Endothelial cell of umbilical vein (primary cell): ENCODE measurements around the gene SETD1A. TPM values are rescaled to one million over a fixed set of nuclear protein-coding genes. Genes with fewer than 3 reads are reported as not detected.
A peak's percentile ranks its signal among the peaks of the same experiment; 100 is the strongest.

Experiments used
- BruUV-seq: library from RNA; stranded (reverse); fragments of 400-500 nt; replicated peaks from 2 replicates; lab custom pipeline; 2021; lab: Mats Ljungman, UMichigan
- CTCF ChIA-PET: fragments of 300-600, 350-600 bp; sonication (Branson Sonifier 250); formaldehyde crosslinking; loops from one replicate; lab custom pipeline; 2021; ENCODE audit warnings: antibody characterized with exemption, inconsistent platforms; lab: Charles Lee
- POLR2A ChIA-PET: fragments of 300-600, 350-600 bp; sonication (Branson Sonifier 250); formaldehyde crosslinking; loops from one replicate; lab custom pipeline; 2021; ENCODE audit warnings: antibody characterized with exemption, inconsistent platforms; lab: Charles Lee
- DNase-seq: peaks from one replicate; pipeline ENCODE4 v3.0.0-alpha.2; 2011; ENCODE audit warnings: low read depth, low spot score
- FAIRE-seq: peaks from 2 replicates; lab custom pipeline; 2011; peaks lifted over from hg19 to GRCh38; lab: Jason Lieb, UNC
- H2AFZ ChIP-seq: 2 replicates; pipeline ENCODE4 v1.6.0; 2012; ENCODE audit warnings: low read depth, low read length, control low read depth, inconsistent platforms
- H3K27ac ChIP-seq: 2 replicates; pipeline ENCODE4 v1.5.1; 2011; ENCODE audit warnings: low read depth, mild to moderate bottlenecking, control low read depth, low read length, moderate library complexity; ENCODE audit not compliant: insufficient read depth
- H3K27me3 ChIP-seq, 2 experiments: 2 replicates each; pipeline versions ENCODE4 v1.6.0 to v1.6.1; 2011; ENCODE audit warnings: low read length in 2 of 2, mixed read lengths in 1 of 2; ENCODE audit not compliant: control insufficient read depth in 2 of 2, insufficient read depth in 2 of 2
- H3K36me3 ChIP-seq, 2 experiments: 2 replicates in 1 of 2; 3 replicates in 1 of 2; pipeline ENCODE4 v1.5.1; 2011; ENCODE audit warnings: low read length in 2 of 2, mild to moderate bottlenecking in 1 of 2, moderate library complexity in 1 of 2; ENCODE audit not compliant: control insufficient read depth in 2 of 2, insufficient read depth in 2 of 2; ENCODE audit errors: extremely low read depth in 1 of 2
- H3K4me1 ChIP-seq: 3 replicates; pipeline ENCODE4 v1.5.1; 2011; ENCODE audit warnings: mild to moderate bottlenecking, low read length; ENCODE audit not compliant: control insufficient read depth, insufficient read depth; ENCODE audit errors: extremely low read depth
- H3K4me2 ChIP-seq: 2 replicates; pipeline ENCODE4 v1.6.1; 2011; ENCODE audit warnings: low read length, control low read depth, mixed read lengths; ENCODE audit not compliant: insufficient read depth
- H3K4me3 ChIP-seq, 3 experiments: fragments of 200-600 bp in 1 of 3; sonication (generic), shearing (Covaris generic) in 1 of 3; replicated peaks in 1 of 3; 2 replicates each; pipeline ENCODE4 v1.5.1; 2011 to 2016; ENCODE audit warnings: control low read depth in 3 of 3, low read length in 3 of 3, mild to moderate bottlenecking in 2 of 3, inconsistent platforms in 1 of 3, low read depth in 1 of 3, moderate library complexity in 1 of 3; ENCODE audit not compliant: insufficient read depth in 1 of 3
- H3K79me2 ChIP-seq: 2 replicates; pipeline ENCODE4 v1.6.0; 2012; ENCODE audit warnings: low read length, inconsistent platforms; ENCODE audit not compliant: control insufficient read depth, insufficient read depth
- H3K9ac ChIP-seq: replicated peaks from 2 replicates; pipeline ENCODE3; 2011; ENCODE audit warnings: low read length, control low read depth; ENCODE audit not compliant: insufficient read depth; ENCODE audit errors: extremely low read depth
- H3K9me1 ChIP-seq: replicated peaks from 3 replicates; pipeline ENCODE4 v1.6.0; 2011; ENCODE audit warnings: mild to moderate bottlenecking, low read length; ENCODE audit not compliant: control insufficient read depth, insufficient read depth; ENCODE audit errors: extremely low read depth
- H3K9me3 ChIP-seq: replicated peaks from 2 replicates; pipeline ENCODE4 v1.5.1; 2012; ENCODE audit warnings: low read length, inconsistent platforms; ENCODE audit not compliant: control insufficient read depth, insufficient read depth
- H4K20me1 ChIP-seq: replicated peaks from 2 replicates; pipeline ENCODE3; 2011; ENCODE audit warnings: mild to moderate bottlenecking, low read length; ENCODE audit not compliant: control insufficient read depth, insufficient read depth; ENCODE audit errors: extremely low read depth
- CTCF ChIP-seq, 2 donors: IDR thresholded peaks; 1 replicate in 1 of 2; 2 replicates in 1 of 2; pipeline ENCODE4 v1.5.1; 2011; ENCODE audit warnings: low read length in 2 of 2, mild to moderate bottlenecking in 2 of 2, moderate library complexity in 2 of 2, control low read depth in 1 of 2, inconsistent platforms in 1 of 2, low read depth in 1 of 2; ENCODE audit not compliant: insufficient read depth in 1 of 2; ENCODE audit errors: extremely low read depth in 1 of 2
- EZH2 ChIP-seq: IDR thresholded peaks from 2 replicates; pipeline ENCODE4 v1.6.1; 2012; ENCODE audit warnings: borderline replicate concordance, low read depth, mild to moderate bottlenecking, moderate library complexity, low read length, inconsistent platforms; ENCODE audit not compliant: severe bottlenecking
- JUN ChIP-seq: IDR thresholded peaks from 2 replicates; pipeline ENCODE4 v1.6.1; 2011; ENCODE audit warnings: borderline replicate concordance, low read depth; ENCODE audit not compliant: insufficient read length, insufficient read depth
- MYC ChIP-seq: IDR thresholded peaks from one replicate; pipeline ENCODE4 v1.6.1; 2011; ENCODE audit warnings: mild to moderate bottlenecking, low read depth, low read length
- POLR2A ChIP-seq: IDR thresholded peaks from 2 replicates; pipeline ENCODE4 v1.6.1; 2012; ENCODE audit warnings: low read depth, mild to moderate bottlenecking, control low read depth, low read length
- POLR2AphosphoS5 ChIP-seq: IDR thresholded peaks from 2 replicates; pipeline ENCODE4 v1.6.1; 2012; ENCODE audit warnings: low read depth, mild to moderate bottlenecking, control low read depth, low read length, moderate library complexity; ENCODE audit not compliant: insufficient read depth
- dilution Hi-C: fragments of 300-500 bp; cut with MboI; formaldehyde crosslinking; loops from one replicate; pipeline ENCODE4 v1.15.0; 2019; ENCODE audit warnings: low sequenced_read_pairs; ENCODE audit not compliant: extremely low pct_ligation_motif_present
- intact Hi-C: fragments of 100-400 bp; cut with micrococcal nuclease; formaldehyde crosslinking; loops from one replicate; pipeline ENCODE4 v1.10.0; 2022
- polyA plus RNA-seq, 4 experiments: library from polyadenylated mRNA; depleted of rRNA in 3 of 4; stranded (reverse) in 3 of 4; unstranded in 1 of 4; fragments of >200 nt; gene quantifications; 2 replicates each; pipeline versions ENCODE4 v1.2.1 to v1.2.3, GENCODE V29; 2011 to 2012; ENCODE audit warnings: missing spikeins in 1 of 4
- total RNA-seq: library from RNA; stranded (reverse); gene quantifications from 2 replicates; pipeline ENCODE4 v1.2.3, GENCODE V29; 2021
- TF ChIP-seq, protein P1 (sequence below): IDR thresholded peaks from 2 replicates; pipeline ENCODE4 v1.6.1; 2011; ENCODE audit not compliant: insufficient read depth, insufficient read length

Gene SETD1A
- total and polyA plus RNA-seq, 2 donors (not counting 3 experiments of a cell fraction or from before 2014, with no cell fraction given) = 3.5 to 21.3 TPM

DNA sequence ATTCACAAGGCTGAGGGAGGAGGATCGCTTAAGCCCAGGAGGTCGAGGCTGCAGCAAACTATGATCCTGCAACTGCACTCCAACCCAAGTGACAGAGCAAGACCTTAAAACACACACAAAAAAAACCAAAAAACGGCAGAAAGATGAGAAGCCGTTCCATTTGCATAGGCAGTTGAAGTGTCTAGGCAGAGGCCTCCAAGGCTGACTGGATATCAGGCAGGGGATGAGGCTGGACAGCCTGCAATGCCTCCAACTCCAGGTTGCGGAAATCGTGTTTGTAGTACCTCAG is 36.2 kb upstream of the SETD1A start:
- ChIA-PET CTCF (interaction anchor here (2.2 to 2.7 kb wide), 2 partner anchors 20 to 77 kb away, joined by 9 to 24 read pairs; no protein-coding TSS in a partner anchor), POLR2A (no interaction called here)
- Histone ChIP-seq H3K4me2 (no peak overlapping the region), H3K4me3 (no peak overlapping the region), H2AFZ (no peak overlapping the region), H3K36me3 (peaks cover 0 to 1% of the 10 kb centered on the region in 2 experiments), H4K20me1 (no peaks in the 10 kb centered on the region), H3K9me3 (no peaks in the 10 kb centered on the region), H3K9me1 (no peaks in the 10 kb centered on the region), H3K27ac (no peak overlapping the region), H3K27me3 (no peaks in the 10 kb centered on the region), H3K4me1 (peaks cover 2% of the 10 kb centered on the region), H3K79me2 (no peaks in the 10 kb centered on the region), H3K9ac (no peak overlapping the region)
- no peak for DNase-seq
- BruUV-seq = no TSS peak
- no peak for TF ChIP-seq MYC
- TF ChIP-seq JUN = no peak
- TF ChIP-seq, protein P1, sequence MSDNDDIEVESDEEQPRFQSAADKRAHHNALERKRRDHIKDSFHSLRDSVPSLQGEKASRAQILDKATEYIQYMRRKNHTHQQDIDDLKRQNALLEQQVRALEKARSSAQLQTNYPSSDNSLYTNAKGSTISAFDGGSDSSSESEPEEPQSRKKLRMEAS = no peak
- intact Hi-C loops = loop anchor here (1.0 to 5.0 kb wide), 3 partner anchors 77 to 159 kb away; partner anchors contain the start of genes CFAP119 and RNF40
- dilution Hi-C loops = no loop called here
- FAIRE-seq = no peak

DNA sequence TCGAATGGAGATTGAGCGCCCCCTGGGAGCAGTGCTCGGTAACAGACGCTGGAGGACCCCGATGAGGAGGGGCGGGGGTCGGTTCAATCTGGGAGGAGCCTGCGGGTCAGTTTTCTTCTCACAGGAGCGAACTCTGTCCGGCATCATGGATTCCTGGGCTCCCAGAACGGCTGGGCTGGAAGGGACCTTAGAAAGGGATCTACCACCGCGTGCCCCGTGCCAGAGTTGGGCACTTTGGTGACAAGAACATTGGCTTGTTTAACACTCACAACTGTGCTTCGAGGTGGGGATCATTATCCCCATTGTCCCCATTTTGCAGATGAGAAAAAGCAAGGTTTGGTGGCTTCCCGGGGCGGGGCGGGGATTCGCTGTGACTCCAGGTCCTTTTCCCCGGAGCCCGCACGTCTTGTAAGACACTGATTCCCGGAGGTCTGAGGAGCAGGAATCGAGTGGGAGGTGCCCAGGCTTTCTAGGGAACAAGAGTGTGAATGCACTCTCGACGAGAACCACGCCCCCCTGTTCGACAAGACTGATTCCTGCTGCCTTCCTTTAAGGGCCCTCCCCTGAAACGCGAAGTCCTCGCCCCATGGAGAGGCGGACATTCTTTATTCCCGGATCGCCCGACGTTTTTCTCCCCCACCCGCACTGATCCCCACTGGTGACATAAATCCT is 35.7 kb upstream of the SETD1A start:
- Histone ChIP-seq H3K4me1 (peaks cover 2% of the 10 kb centered on the region), H4K20me1 (no peaks in the 10 kb centered on the region), H3K4me2 (peak overlapping the region; percentile 72), H3K9me1 (no peaks in the 10 kb centered on the region), H3K36me3 (peaks cover 0 to 2% of the 10 kb centered on the region in 2 experiments), H3K27me3 (no peaks in the 10 kb centered on the region), H3K9me3 (no peaks in the 10 kb centered on the region), H3K27ac (peak overlapping the region; percentile 44), H3K79me2 (no peaks in the 10 kb centered on the region), H2AFZ (peak overlapping the region; percentile 57), H3K9ac (peak overlapping the region; percentile 52), H3K4me3 (peak overlapping the region; percentile 18 to 67 (median 54))
- ChIA-PET CTCF (interaction anchor here (0.7 to 2.7 kb wide), 6 partner anchors 20 to 150 kb away, joined by 3 to 38 read pairs (median 6); no protein-coding TSS in a partner anchor), POLR2A (no interaction called here)
- dilution Hi-C loops = no loop called here
- intact Hi-C loops = loop anchor here (1.0 to 5.0 kb wide), 13 partner anchors 19 to 271 kb away; partner anchors contain the start of genes CFAP119, FBRS, PHKG2 and PRR14
- DNase-seq (peak; percentile 93), FAIRE-seq (no peak)
- TF ChIP-seq EZH2 = no peak
- TF ChIP-seq POLR2AphosphoS5 = peak; percentile 21
- TF ChIP-seq CTCF (IDR thresholded peaks at IDR 0.05; ENCODE audit: extremely low read depth in 1 of 2, insufficient read depth in 1 of 2, low read depth in 1 of 2, low read length in 2 of 2) = peak; percentile 92 to 93
- TF ChIP-seq POLR2A = peak; percentile 71
- TF ChIP-seq, protein P1 = no peak
- no TSS peak for BruUV-seq
